ENCODE measurements around the gene PRUNE1. TPM values are rescaled to one million over a fixed set of nuclear protein-coding genes. Genes with fewer than 3 reads are reported as not detected.

The PRUNE1 gene
- total and polyA plus RNA-seq, 2 of the 4 experiments (the other 2 are of a cell fraction), result 7.9 to 9.4 TPM

GRCh38 chr1:150974580-150975478 is 33.4 kb upstream of the PRUNE1 start, which contains the start of gene CERS2:
Gene CERS2, minus strand, starts transcription at chr1:150974835. Its CDS starts 5,745 bp downstream, at chr1:150969090.
- peak within 1 kb of the TSS; percentile 69 for H4K5ac ChIP-seq (ENCODE audit: low read depth, low read length)
- H2BK5ac ChIP-seq (ENCODE audit: low read depth, low read length, poor library complexity, severe bottlenecking), result peak within 1 kb of the TSS; percentile 74
- CTCF ChIA-PET, result interaction anchor here (1.1 kb wide), 1 partner anchor 150 kb away, joined by 3 read pairs; no protein-coding TSS in a partner anchor
- peaks cover 39% of the 10 kb centered on the region for H4K20me1 ChIP-seq (ENCODE audit: insufficient read depth, low read length)
- H3K4ac ChIP-seq (ENCODE audit: low read depth, low read length), result peak within 1 kb of the TSS; percentile 93
- peak within 1 kb of the TSS; percentile 98 for H2AK9ac ChIP-seq (replicated peaks; ENCODE audit: low read depth, low read length, poor library complexity)
- H3K4me2 ChIP-seq (ENCODE audit: low read depth, low read length), result peak within 1 kb of the TSS; percentile 96
- peak within 1 kb of the TSS; percentile 80 to 81; a peak in 3 of 4 replicates for H4K8ac ChIP-seq (ENCODE audit: low read depth in 2 of 2, low read length in 2 of 2)
- peak within 1 kb of the TSS; percentile 87 for H3K27ac ChIP-seq (ENCODE audit: insufficient read depth, low read length)
- DNase-seq (peak; percentile 69), ATAC-seq (ENCODE audit: low read depth) (peak; percentile 75)
- H3K4me3 ChIP-seq (ENCODE audit: insufficient read depth, low read depth, low read length), result peak within 1 kb of the TSS; percentile 64
- intact Hi-C loops (cut with micrococcal nuclease), result no loop called here
- no peaks in the 10 kb centered on the region for H3K27me3 ChIP-seq (ENCODE audit: control insufficient read depth, insufficient read depth, low read length)
- no peak within 1 kb of the TSS for H2BK20ac ChIP-seq (ENCODE audit: low read depth, low read length)
- peak within 1 kb of the TSS; percentile 94 for H3K9ac ChIP-seq (ENCODE audit: low read depth, low read length)
- H4K91ac ChIP-seq (ENCODE audit: insufficient read depth, low read depth, low read length), result peak within 1 kb of the TSS; percentile 81
- TF ChIP-seq SMC3 (IDR thresholded peaks at IDR 0.05; ENCODE audit: low read depth, low read length) (no peak), MAZ (IDR thresholded peaks at IDR 0.05; ENCODE audit: borderline replicate concordance, low read depth, low read length) (peak; percentile 40; the same call in 1 of the 2 replicates), POLR2A (IDR thresholded peaks at IDR 0.05; ENCODE audit: low read depth, low read length) (peak; percentile 78)
- peak within 1 kb of the TSS; percentile 98 for H2AFZ ChIP-seq (replicated peaks; ENCODE audit: low read length, poor library complexity)
- peaks cover 35% of the 10 kb centered on the region for H3K9me1 ChIP-seq (ENCODE audit: insufficient read depth, low read length)
- peak within 1 kb of the TSS; percentile 47; the same call in 1 of the 2 replicates for H2BK120ac ChIP-seq (ENCODE audit: low read depth, low read length)
- peak within 1 kb of the TSS; percentile 82 for H3K14ac ChIP-seq (replicated peaks; ENCODE audit: low read depth, low read length)
- H3K36me3 ChIP-seq (ENCODE audit: control insufficient read depth, insufficient read depth, low read length), result no peaks in the 10 kb centered on the region
- H3K56ac ChIP-seq (ENCODE audit: extremely low read depth, insufficient read depth, low read length), result peak within 1 kb of the TSS; percentile 54
- peak within 1 kb of the TSS; percentile 97 for H3K23ac ChIP-seq (ENCODE audit: low read depth, low read length)
- dilution Hi-C loops (cut with HindIII; ENCODE audit: low sequenced_read_pairs, unreplicated experiment), result no loop called here
- H3K79me1 ChIP-seq (ENCODE audit: low read depth in 1 of 2, low read length in 2 of 2), result peaks cover 2 to 45% of the 10 kb centered on the region in 2 experiments; a peak in 2 of 4 replicates
- BruUV-seq (replicated peaks), result no TSS peak
- H2AK5ac ChIP-seq (ENCODE audit: low read depth, low read length), result peak within 1 kb of the TSS; percentile 94
- H2BK15ac ChIP-seq (ENCODE audit: low read depth, low read length), result no peak within 1 kb of the TSS
- no peaks in the 10 kb centered on the region for H3K9me3 ChIP-seq (ENCODE audit: control insufficient read depth, insufficient read depth, low read length)
- H3K18ac ChIP-seq (ENCODE audit: low read depth, low read length), result peak within 1 kb of the TSS; percentile 16; the same call in 1 of the 2 replicates
- H3K4me1 ChIP-seq (ENCODE audit: control insufficient read depth, insufficient read depth, low read length), result peaks cover 41% of the 10 kb centered on the region
- in situ Hi-C loops (cut with MboI; ENCODE audit: low sequenced_read_pairs), result loop anchor here (10.0 kb wide), 1 partner anchor 60 kb away; the partner anchor contains the start of gene BNIPL
- WGBS, 2 experiments (ENCODE audit: extremely low coverage in 2 of 2, insufficient read length in 1 of 2), result 13% methylated on average over 25 of the region's 106 CpGs; no CpG with 5 or more reads in 1 of the 2 experiments
- POLR2A ChIA-PET (ENCODE audit: unreplicated experiment), result interaction anchor here (0.7 kb wide), 1 partner anchor 412 kb away, joined by 6 read pairs; no protein-coding TSS in a partner anchor

Measured in IMR-90 (cell line).